Upper lobe of left lung (tissue), 6 donors: ENCODE data around the gene MRM1. TPM values are rescaled to one million over a fixed set of nuclear protein-coding genes. Genes with fewer than 3 reads are reported as not detected.

Experiments
- ATAC-seq, 2 donors: fragments of 200-7000 bp; cut with Tn5 transposase; one replicate each; pipeline ENCODE4 v1.9.1; 2022; ENCODE audit warnings: mild to moderate bottlenecking in 2 of 2, moderate library complexity in 2 of 2; ENCODE audit not compliant: low FRiP score in 2 of 2
- DNase-seq, 2 donors: peaks; one replicate each; pipeline ENCODE4 v3.0.0-alpha.2; 2019 to 2020
- H3K27ac ChIP-seq, 4 donors: fragments of 200-600 bp; sonication (generic); one replicate each; pipeline ENCODE4 v1.5.1; 2016 to 2019
- H3K27me3 ChIP-seq, 4 donors: fragments of 200-600 bp; sonication (generic); one replicate each; pipeline ENCODE4 v1.5.1; 2017 to 2019
- H3K36me3 ChIP-seq, 4 donors: fragments of 200-600 bp; sonication (generic); one replicate each; pipeline ENCODE4 v1.5.1; 2016 to 2019
- H3K4me1 ChIP-seq, 4 donors: fragments of 200-600 bp; sonication (generic); one replicate each; pipeline ENCODE4 v1.5.1; 2018 to 2019
- H3K4me3 ChIP-seq, 4 donors: fragments of 200-600 bp; sonication (generic); one replicate each; pipeline ENCODE4 v1.5.1; 2017 to 2019; ENCODE audit warnings: mild to moderate bottlenecking in 2 of 4, moderate library complexity in 1 of 4
- H3K9me3 ChIP-seq, 4 donors: fragments of 200-600 bp; sonication (generic); one replicate each; pipeline ENCODE4 v1.5.1; 2018 to 2019
- CTCF ChIP-seq, 6 experiments: fragments of 450-650 bp in 4 of 6; fragments of 200-600 bp in 2 of 6; sonication (generic) in 2 of 6; IDR thresholded peaks; one replicate each; pipeline ENCODE4 v1.5.1; 2016 to 2019; ENCODE audit warnings: antibody characterized with exemption in 6 of 6
- EP300 ChIP-seq, 4 donors: sonication (generic); formaldehyde crosslinking; IDR thresholded peaks; one replicate each; pipeline ENCODE4 v1.5.1; 2017; ENCODE audit warnings: antibody characterized with exemption in 4 of 4, control low read depth in 2 of 4
- POLR2A ChIP-seq, 4 donors: fragments of 450-650 bp; IDR thresholded peaks; one replicate each; pipeline ENCODE4 v1.5.1; 2016 to 2017; ENCODE audit warnings: antibody characterized with exemption in 4 of 4, mild to moderate bottlenecking in 2 of 4
- POLR2AphosphoS5 ChIP-seq, 2 donors: sonication (generic); formaldehyde crosslinking; IDR thresholded peaks; one replicate each; pipeline ENCODE4 v1.5.1; 2017; ENCODE audit warnings: antibody characterized with exemption in 2 of 2
- WGBS, 2 donors: methylation state at CpG; one replicate each; pipeline ENCODE4 v1.1.5; 2017 to 2018; 5-methylcytosine and 5-hydroxymethylcytosine counted together
- total RNA-seq, 6 donors: library from RNA; depleted of rRNA in 4 of 6; stranded (reverse); fragments of >200 nt in 4 of 6; gene quantifications; one replicate each; pipeline versions ENCODE4 v1.1.0 to v1.2.1, GENCODE V29; 2016 to 2021
- donor health status: DM: no; HTN: no; CAD: no; lungs with moderate emphysema.
- donor health status: DM: no; HTN: yes; CAD: no; lungs with severe emphysema.

MRM1 gene
- 1 to 10 TPM; 3.1 to 9.4 (median 8.1) TPM for total RNA-seq

GRCh38 chr17:36601303-36602029 lies at the start of gene MRM1:
TSS of gene MRM1 (plus strand) at chr17:36601583. CDS start at chr17:36601811, 228 bp downstream.
- ATAC-seq: peak; percentile 96
- no peaks in the 10 kb centered on the region for H3K9me3 ChIP-seq
- WGBS, 2 donors: 0% methylated on average over 10 to 31 of the region's 60 CpGs

GRCh38 chr17:36553459-36553858 lies 47.9 kb upstream of the MRM1 start:
- Histone ChIP-seq H3K4me3 (no peak overlapping the region), H3K27me3 (no peaks in the 10 kb centered on the region), H3K9me3 (no peaks in the 10 kb centered on the region), H3K36me3 (peaks cover 18 to 38% (median 27%) of the 10 kb centered on the region in 4 donors), H3K4me1 (peaks cover 35 to 51% (median 41%) of the 10 kb centered on the region in 4 donors), H3K27ac (no peak overlapping the region)
- 90 to 93% methylated on average over 3 of the region's 3 CpGs for WGBS, 2 donors
- DNase-seq (no peak), ATAC-seq (no peak)
- TF ChIP-seq POLR2AphosphoS5 (IDR thresholded peaks at IDR 0.05): no peak
- TF ChIP-seq EP300 (IDR thresholded peaks at IDR 0.05): no peak
- TF ChIP-seq CTCF (IDR thresholded peaks at IDR 0.05): no peak
- no peak for TF ChIP-seq POLR2A (IDR thresholded peaks at IDR 0.05)

More at GRCh38 chr17:36601303-36602029, at the start of gene MRM1:
- Histone ChIP-seq H3K27ac (peak within 1 kb of the TSS; percentile 77 to 89 (median 85)), H3K4me3 (peak within 1 kb of the TSS; percentile 82 to 100 (median 96)), H3K36me3 (no peaks in the 10 kb centered on the region), H3K4me1 (peaks cover 18 to 30% (median 22%) of the 10 kb centered on the region in 4 donors), H3K27me3 (no peaks in the 10 kb centered on the region)
- peak; percentile 96 for DNase-seq
- TF ChIP-seq POLR2A (IDR thresholded peaks at IDR 0.05) (peak in 3 of 4 donors; percentile 59 to 83 (median 70)), POLR2AphosphoS5 (IDR thresholded peaks at IDR 0.05) (peak; percentile 63 to 85), EP300 (IDR thresholded peaks at IDR 0.05) (peak in 1 of 4 donors; percentile 21), CTCF (IDR thresholded peaks at IDR 0.05) (peak in 4 of 6 experiments; percentile 7 to 46 (median 32))

GRCh38 chr17:36566081-36566480 lies 35.3 kb upstream of the MRM1 start:
- peaks cover 32 to 96% (median 59%) of the 10 kb centered on the region in 4 donors for H3K36me3 ChIP-seq

GRCh38 chr17:36575028-36575427 lies 26.4 kb upstream of the MRM1 start:
- ATAC-seq (no peak), DNase-seq (peak in 1 of 2 donors; percentile 71)
- no peak overlapping the region for H3K27ac ChIP-seq
- H3K9me3 ChIP-seq: no peaks in the 10 kb centered on the region
- no peaks in the 10 kb centered on the region for H3K27me3 ChIP-seq
- H3K4me1 ChIP-seq: no peaks in the 10 kb centered on the region
- TF ChIP-seq POLR2AphosphoS5 (IDR thresholded peaks at IDR 0.05): no peak
- TF ChIP-seq EP300 (IDR thresholded peaks at IDR 0.05): no peak
- TF ChIP-seq POLR2A (IDR thresholded peaks at IDR 0.05): no peak
- TF ChIP-seq CTCF (IDR thresholded peaks at IDR 0.05): no peak
- peaks cover 17 to 86% (median 56%) of the 10 kb centered on the region in 4 donors for H3K36me3 ChIP-seq
- WGBS, 2 donors: 92 to 96% methylated on average over 12 of the region's 12 CpGs
- H3K4me3 ChIP-seq: no peak overlapping the region

More at GRCh38 chr17:36566081-36566480, 35.3 kb upstream of the MRM1 start:
- TF ChIP-seq EP300 (IDR thresholded peaks at IDR 0.05) (no peak), POLR2A (IDR thresholded peaks at IDR 0.05) (no peak), POLR2AphosphoS5 (IDR thresholded peaks at IDR 0.05) (no peak), CTCF (IDR thresholded peaks at IDR 0.05) (no peak)
- Histone ChIP-seq H3K9me3 (no peaks in the 10 kb centered on the region), H3K4me3 (no peak overlapping the region), H3K27me3 (no peaks in the 10 kb centered on the region), H3K27ac (no peak overlapping the region), H3K4me1 (no peaks in the 10 kb centered on the region)
- no peak for ATAC-seq
- 93 to 98% methylated on average over 4 of the region's 4 CpGs for WGBS, 2 donors
- no peak for DNase-seq
